ENCODE data around the gene STIM2. TPM values are rescaled to one million over a fixed set of nuclear protein-coding genes. Genes with fewer than 3 reads are reported as not detected.

Gene STIM2
- total RNA-seq, 3 donors from 2014 or later = 22.2 to 32.4 (median 23.5) TPM

DNA sequence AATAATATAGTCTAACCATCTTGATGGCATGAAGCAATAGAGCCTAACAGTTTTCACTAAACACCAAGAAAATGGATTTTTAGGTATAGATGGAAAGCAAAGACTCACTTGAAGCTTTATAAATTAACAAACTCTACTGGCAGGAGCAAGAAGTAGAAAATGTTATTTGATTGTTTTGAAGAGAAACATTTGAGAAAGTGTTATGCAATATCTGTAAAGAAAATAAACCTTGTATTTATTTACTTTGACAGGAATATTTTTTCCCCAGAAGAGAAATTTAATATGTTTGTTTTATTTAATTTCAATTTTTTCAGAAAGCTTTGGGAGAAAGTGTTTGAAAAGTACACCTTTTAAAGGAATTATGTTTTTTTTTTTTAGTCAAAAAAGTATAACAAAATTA lies 139.0 kb downstream of the STIM2 start:
- Histone ChIP-seq H3K4me1 (ENCODE audit: low read depth) (peaks cover 5% of the 10 kb centered on the region), H3K4me3 (no peak overlapping the region), H3K9me3 (no peaks in the 10 kb centered on the region), H3K36me3 (ENCODE audit: low read depth) (no peaks in the 10 kb centered on the region)
- ATAC-seq = no peak
- intact Hi-C loops (cut with DNase I, micrococcal nuclease) = loop anchor here in 1 of 2 donors (10.0 kb wide), 1 partner anchor 135 kb away; the partner anchor contains the start of gene STIM2
- no peak for DNase-seq
- TF ChIP-seq, protein P1, sequence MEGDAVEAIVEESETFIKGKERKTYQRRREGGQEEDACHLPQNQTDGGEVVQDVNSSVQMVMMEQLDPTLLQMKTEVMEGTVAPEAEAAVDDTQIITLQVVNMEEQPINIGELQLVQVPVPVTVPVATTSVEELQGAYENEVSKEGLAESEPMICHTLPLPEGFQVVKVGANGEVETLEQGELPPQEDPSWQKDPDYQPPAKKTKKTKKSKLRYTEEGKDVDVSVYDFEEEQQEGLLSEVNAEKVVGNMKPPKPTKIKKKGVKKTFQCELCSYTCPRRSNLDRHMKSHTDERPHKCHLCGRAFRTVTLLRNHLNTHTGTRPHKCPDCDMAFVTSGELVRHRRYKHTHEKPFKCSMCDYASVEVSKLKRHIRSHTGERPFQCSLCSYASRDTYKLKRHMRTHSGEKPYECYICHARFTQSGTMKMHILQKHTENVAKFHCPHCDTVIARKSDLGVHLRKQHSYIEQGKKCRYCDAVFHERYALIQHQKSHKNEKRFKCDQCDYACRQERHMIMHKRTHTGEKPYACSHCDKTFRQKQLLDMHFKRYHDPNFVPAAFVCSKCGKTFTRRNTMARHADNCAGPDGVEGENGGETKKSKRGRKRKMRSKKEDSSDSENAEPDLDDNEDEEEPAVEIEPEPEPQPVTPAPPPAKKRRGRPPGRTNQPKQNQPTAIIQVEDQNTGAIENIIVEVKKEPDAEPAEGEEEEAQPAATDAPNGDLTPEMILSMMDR (IDR thresholded peaks at IDR 0.05) = no peak

DNA sequence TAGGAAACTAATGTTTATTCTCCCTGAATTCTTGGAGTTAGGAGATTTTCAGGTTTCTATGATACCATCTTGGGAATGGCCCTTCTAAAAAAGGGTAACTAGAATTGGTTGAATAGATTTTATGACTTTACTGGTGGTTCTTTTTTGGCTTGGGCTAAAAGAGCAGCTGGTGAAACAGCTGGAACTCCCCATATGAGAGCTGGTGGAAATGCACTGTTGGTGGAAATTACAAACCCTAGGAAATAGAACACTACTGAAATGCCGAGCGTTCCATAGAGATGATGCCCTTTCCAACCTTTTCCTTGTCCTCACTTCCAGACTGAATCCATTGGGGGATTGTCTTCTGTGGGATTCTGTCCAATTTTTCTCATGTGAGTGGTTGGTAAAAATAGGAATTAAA lies 139.5 kb downstream of the STIM2 start:
- H3K36me3 ChIP-seq (ENCODE audit: low read depth) = no peaks in the 10 kb centered on the region
- ATAC-seq = no peak
- intact Hi-C loops (cut with DNase I, micrococcal nuclease) = loop anchor here in 1 of 2 donors (10.0 kb wide), 1 partner anchor 135 kb away; the partner anchor contains the start of gene STIM2
- DNase-seq = no peak
- H3K4me1 ChIP-seq (ENCODE audit: low read depth) = peaks cover 5% of the 10 kb centered on the region
- no peaks in the 10 kb centered on the region for H3K9me3 ChIP-seq
- H3K4me3 ChIP-seq = no peak overlapping the region
- TF ChIP-seq, protein P1 (IDR thresholded peaks at IDR 0.05) = no peak

- no peaks in the 10 kb centered on the region for H3K9me3 ChIP-seq
- intact Hi-C loops (cut with DNase I, micrococcal nuclease) = loop anchor here in 1 of 2 donors (10.0 kb wide), 1 partner anchor 136 kb away; the partner anchor contains the start of gene STIM2
- H3K4me3 ChIP-seq = no peak overlapping the region
- TF ChIP-seq, protein P1 (IDR thresholded peaks at IDR 0.05) = no peak
- DNase-seq = no peak
- peak; percentile 53 for ATAC-seq
- no peaks in the 10 kb centered on the region for H3K36me3 ChIP-seq (ENCODE audit: low read depth)
- peaks cover 5% of the 10 kb centered on the region for H3K4me1 ChIP-seq (ENCODE audit: low read depth)
Measured at GRCh38 chr4:27000820-27001219, 140.2 kb downstream of the STIM2 start.

DNA sequence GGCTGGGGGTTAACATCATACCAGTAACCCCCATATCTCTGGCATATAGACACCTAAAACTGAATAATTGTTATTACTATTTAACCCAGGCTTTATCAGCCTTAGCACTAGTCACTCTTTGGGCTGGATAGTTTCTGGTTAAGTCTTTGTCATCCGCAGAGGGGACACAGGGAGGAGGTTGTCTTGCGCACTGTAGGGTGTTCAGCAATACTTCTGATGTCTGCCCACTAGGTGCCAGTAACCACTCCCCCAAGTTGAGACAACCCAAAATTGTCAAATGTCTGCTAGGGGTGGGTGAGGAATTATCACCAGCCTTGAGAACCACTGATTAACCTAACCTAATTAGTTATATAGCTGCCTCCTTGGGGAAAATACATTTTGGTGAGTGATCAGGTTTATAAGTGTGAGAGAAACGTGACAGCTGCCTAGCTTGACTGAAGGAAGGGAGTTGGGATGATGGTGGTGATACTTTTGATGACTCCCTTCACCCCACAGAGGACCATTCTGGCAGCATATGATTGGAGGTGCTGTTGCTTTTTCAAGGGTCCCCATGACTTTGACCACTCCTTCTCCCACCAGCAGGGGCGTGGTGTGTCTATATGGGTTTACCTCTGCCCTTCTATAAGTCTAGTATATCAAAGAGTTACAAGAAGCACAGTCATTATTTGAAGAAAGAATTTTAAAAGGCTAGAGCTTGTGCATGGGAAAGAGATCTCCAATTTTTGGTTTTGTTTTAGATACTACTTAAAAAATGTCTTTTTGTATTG lies 140.9 kb downstream of the STIM2 start:
- no peaks in the 10 kb centered on the region for H3K9me3 ChIP-seq
- H3K4me1 ChIP-seq (ENCODE audit: low read depth) = peaks cover 5% of the 10 kb centered on the region
- H3K36me3 ChIP-seq (ENCODE audit: low read depth) = no peaks in the 10 kb centered on the region
- no peak overlapping the region for H3K4me3 ChIP-seq
- TF ChIP-seq, protein P1 (IDR thresholded peaks at IDR 0.05) = no peak
- ATAC-seq (no peak), DNase-seq (no peak)
- intact Hi-C loops (cut with DNase I, micrococcal nuclease) = loop anchor here in 1 of 2 donors (10.0 kb wide), 1 partner anchor 137 kb away; the partner anchor contains the start of gene STIM2

DNA sequence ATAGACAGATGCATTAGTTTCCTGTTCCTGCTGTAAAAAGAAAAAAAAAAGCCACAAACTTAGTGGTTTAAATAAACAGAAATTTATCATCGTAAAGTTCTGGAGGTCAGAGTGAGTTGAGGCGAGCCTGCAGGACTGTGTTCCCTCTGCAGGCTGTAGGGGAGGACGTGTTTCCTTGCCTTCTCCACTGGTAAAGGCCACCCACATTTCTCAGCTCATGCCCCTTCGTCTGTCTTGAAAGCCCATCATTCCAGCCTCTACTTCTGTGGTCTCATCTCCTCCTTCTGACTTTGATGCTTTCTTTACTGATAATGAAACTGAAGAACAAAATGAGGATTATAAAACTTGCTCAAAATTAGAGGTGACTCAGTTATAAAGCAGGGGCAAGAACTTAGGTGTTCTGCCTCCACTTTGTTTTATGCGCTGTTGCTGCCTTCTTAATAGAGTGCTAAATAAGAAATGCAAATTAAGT lies 143.0 kb downstream of the STIM2 start:
- intact Hi-C loops (cut with DNase I, micrococcal nuclease) = loop anchor here in 1 of 2 donors (10.0 kb wide), 1 partner anchor 139 kb away; the partner anchor contains the start of gene STIM2
- H3K4me3 ChIP-seq = no peak overlapping the region
- peaks cover 5% of the 10 kb centered on the region for H3K4me1 ChIP-seq (ENCODE audit: low read depth)
- H3K9me3 ChIP-seq = no peaks in the 10 kb centered on the region
- H3K36me3 ChIP-seq (ENCODE audit: low read depth) = no peaks in the 10 kb centered on the region
- ATAC-seq = peak; percentile 54
- no peak for DNase-seq
- TF ChIP-seq, protein P1 (IDR thresholded peaks at IDR 0.05) = no peak

Measured in mucosa of descending colon (tissue), 3 donors.